Stimulated activated naive CD8-positive, alpha-beta T cell treated with anti-CD3 and anti-CD28 coated beads, Interleukin-15, Interleukin-2, amounts not matched to agents 100 ng/mL and 50 ng/mL, for 24 hours (primary cell): Measurements from ENCODE around the gene RANGRF.
A peak's percentile ranks its signal among the peaks of the same experiment; 100 is the strongest.

Source experiments
- H3K27ac Mint-ChIP-seq: one replicate; pipeline ENCODE4 v1.8.0; 2021; ENCODE audit warnings: mild to moderate bottlenecking, mixed read lengths
- H3K27me3 Mint-ChIP-seq: one replicate; pipeline ENCODE4 v1.8.0; 2021; ENCODE audit warnings: mixed read lengths
- H3K36me3 Mint-ChIP-seq: one replicate; pipeline ENCODE4 v1.8.0; 2021; ENCODE audit warnings: low read depth, mixed read lengths
- H3K4me1 Mint-ChIP-seq: one replicate; pipeline ENCODE4 v1.8.0; 2021; ENCODE audit warnings: low read depth, mixed read lengths
- H3K4me3 Mint-ChIP-seq: one replicate; pipeline ENCODE4 v1.8.0; 2021; ENCODE audit warnings: mild to moderate bottlenecking, mixed read lengths
- H3K9me3 Mint-ChIP-seq: one replicate; pipeline ENCODE4 v1.8.0; 2021; ENCODE audit warnings: mixed read lengths

Gene RANGRF

DNA sequence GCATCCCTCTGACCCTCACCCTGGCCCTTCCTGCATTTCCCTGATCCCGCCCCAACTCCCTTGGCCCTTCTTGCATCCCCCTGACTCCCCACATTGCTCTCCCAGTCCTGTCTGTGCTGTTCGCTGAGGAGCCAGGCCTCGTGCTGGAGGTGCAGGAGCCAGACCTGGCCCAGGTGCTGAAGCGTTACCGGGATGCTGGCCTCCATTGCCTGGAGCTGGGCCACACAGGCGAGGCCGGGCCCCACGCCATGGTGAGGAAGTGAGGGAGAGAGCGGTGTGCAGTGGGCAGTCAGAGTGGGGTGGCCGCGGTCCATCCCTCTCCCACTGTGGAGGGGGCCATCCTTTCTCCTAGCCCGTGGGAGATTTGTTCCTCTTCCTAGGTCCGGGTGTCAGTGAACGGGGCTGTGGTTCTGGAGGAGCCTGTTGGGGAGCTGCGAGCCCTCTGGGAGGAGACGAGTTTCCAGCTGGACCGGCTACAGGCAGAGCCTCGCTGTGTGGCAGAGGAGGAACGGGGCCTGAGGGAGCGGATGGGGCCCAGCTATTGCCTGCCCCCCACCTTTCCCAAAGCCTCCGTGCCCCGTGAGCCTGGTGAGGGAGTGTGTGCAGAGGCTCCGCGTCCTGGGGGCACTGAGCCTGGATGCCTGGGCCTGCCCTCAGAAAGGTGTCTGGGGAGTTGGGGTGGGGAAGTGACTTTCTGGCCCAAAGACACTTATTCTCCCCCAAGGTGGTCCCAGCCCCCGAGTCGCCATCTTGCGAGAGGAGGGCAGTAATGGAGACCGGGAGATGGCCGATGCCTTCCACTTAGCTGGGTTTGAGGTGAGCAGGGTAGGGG, 21.6 kb upstream of the RANGRF start:
- no peak overlapping the region for H3K27ac Mint-ChIP-seq
- no peak overlapping the region for H3K4me3 Mint-ChIP-seq
- H3K27me3 Mint-ChIP-seq = no peaks in the 10 kb centered on the region
- H3K36me3 Mint-ChIP-seq = peaks cover 67% of the 10 kb centered on the region
- no peaks in the 10 kb centered on the region for H3K4me1 Mint-ChIP-seq
- H3K9me3 Mint-ChIP-seq = no peaks in the 10 kb centered on the region

DNA sequence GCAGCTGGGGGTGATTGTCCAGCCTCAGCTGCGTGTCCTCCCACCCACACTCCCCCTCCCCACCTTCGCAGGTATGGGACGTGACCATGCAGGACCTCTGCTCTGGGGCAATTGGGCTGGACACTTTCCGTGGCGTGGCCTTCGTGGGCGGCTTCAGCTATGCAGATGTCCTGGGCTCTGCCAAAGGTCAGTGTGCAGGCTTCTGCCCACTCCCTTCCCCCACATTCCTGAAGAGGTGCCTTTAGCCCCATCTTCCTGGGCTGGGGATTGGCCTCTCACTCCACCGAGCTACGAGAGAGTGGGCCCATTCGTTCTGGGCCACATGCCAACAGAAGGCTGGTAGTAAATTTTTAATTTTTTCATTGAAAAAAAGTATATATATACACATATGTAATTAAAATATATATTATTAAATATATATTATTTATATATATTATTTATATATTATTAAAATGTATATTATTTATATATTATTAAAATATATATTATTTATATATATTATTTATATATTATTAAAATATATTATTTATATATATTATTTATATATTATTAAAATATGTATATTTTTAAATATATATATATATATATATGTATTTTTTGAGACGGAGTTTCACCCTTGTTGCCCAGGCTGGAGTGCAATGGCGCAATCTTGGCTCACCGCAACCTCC, 20.9 kb upstream of the RANGRF start:
- peaks cover 61% of the 10 kb centered on the region for H3K36me3 Mint-ChIP-seq
- no peak overlapping the region for H3K27ac Mint-ChIP-seq
- no peaks in the 10 kb centered on the region for H3K9me3 Mint-ChIP-seq
- no peaks in the 10 kb centered on the region for H3K27me3 Mint-ChIP-seq
- H3K4me1 Mint-ChIP-seq = no peaks in the 10 kb centered on the region
- no peak overlapping the region for H3K4me3 Mint-ChIP-seq

DNA sequence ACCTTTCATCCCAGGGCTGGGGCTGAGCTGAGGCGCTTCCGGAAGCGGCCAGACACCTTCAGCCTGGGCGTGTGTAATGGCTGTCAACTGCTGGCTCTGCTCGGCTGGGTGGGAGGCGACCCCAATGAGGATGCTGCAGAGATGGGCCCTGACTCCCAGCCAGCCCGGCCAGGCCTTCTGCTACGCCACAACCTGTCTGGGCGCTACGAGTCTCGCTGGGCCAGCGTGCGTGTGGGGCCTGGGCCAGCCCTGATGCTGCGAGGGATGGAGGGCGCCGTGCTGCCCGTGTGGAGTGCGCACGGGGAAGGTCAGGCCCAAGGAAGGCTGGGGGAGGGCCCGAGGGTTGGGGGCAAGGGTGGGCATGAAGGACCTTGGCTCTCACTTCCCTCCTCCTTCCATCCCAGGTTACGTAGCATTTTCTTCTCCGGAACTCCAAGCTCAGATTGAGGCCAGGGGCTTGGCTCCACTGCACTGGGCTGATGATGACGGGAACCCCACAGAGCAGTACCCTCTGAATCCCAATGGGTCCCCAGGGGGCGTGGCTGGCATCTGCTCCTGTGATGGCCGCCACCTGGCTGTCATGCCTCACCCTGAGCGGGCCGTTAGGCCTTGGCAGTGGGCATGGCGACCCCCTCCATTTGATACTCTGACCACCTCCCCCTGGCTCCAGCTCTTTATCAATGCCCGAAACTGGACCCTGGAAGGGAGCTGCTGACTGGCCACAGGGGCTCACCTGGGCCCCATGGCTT, 19.7 kb upstream of the RANGRF start:
- Mint-ChIP-seq H3K9me3 (no peaks in the 10 kb centered on the region), H3K27me3 (no peaks in the 10 kb centered on the region), H3K4me3 (no peak overlapping the region), H3K27ac (no peak overlapping the region), H3K36me3 (peaks cover 54% of the 10 kb centered on the region), H3K4me1 (no peaks in the 10 kb centered on the region)

DNA sequence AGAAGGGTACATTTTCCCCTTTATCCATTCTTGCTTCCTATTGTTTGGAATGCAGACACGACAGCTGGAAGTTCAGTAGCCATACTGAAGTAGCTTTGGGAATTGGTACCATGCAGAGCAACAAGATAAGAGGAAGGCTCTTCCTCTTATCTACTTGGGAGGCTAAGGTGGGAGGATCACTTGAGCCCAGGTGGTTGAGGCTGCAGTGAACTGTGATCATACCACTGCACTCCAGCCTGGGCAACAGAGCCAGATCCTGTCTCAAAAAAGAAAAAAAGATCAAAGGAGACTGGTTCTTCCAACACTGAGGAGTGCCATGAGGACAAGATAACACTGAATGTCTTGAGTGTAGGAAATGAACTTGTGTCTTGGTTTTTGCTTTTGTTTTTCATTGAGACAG, 16.0 kb upstream of the RANGRF start:
- no peak overlapping the region for H3K4me3 Mint-ChIP-seq
- H3K27ac Mint-ChIP-seq = no peak overlapping the region
- no peaks in the 10 kb centered on the region for H3K9me3 Mint-ChIP-seq
- H3K36me3 Mint-ChIP-seq = peaks cover 30% of the 10 kb centered on the region
- H3K27me3 Mint-ChIP-seq = no peaks in the 10 kb centered on the region
- H3K4me1 Mint-ChIP-seq = no peaks in the 10 kb centered on the region

DNA sequence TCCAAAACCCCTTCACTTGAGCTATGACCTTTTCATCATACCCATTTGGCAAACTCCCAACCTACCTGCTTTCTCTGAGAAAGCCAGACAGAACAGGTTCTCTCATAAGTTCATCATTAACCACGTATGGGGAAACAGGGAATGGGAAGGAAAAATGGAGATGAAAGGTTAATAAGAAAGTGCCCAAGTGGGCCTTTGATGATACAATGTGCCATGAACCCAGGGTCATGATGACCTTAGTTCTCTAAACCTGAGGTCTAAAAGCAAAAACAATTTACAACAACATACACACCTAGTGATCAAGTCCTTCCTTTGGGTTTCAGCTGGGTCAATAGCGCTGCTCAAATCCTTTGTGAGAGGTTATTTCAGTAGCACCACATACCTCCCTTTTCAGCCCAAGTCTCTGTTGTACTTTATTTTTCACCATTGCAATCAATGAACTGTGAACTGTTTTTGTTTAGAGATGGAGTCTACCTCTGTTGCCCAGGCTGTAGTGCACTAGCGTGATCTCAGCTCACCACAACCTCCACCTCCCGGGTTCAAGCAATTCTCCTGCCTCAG, 14.5 kb upstream of the RANGRF start:
- no peaks in the 10 kb centered on the region for H3K27me3 Mint-ChIP-seq
- H3K36me3 Mint-ChIP-seq = peaks cover 29% of the 10 kb centered on the region
- H3K9me3 Mint-ChIP-seq = no peaks in the 10 kb centered on the region
- no peak overlapping the region for H3K4me3 Mint-ChIP-seq
- H3K27ac Mint-ChIP-seq = no peak overlapping the region
- H3K4me1 Mint-ChIP-seq = no peaks in the 10 kb centered on the region

DNA sequence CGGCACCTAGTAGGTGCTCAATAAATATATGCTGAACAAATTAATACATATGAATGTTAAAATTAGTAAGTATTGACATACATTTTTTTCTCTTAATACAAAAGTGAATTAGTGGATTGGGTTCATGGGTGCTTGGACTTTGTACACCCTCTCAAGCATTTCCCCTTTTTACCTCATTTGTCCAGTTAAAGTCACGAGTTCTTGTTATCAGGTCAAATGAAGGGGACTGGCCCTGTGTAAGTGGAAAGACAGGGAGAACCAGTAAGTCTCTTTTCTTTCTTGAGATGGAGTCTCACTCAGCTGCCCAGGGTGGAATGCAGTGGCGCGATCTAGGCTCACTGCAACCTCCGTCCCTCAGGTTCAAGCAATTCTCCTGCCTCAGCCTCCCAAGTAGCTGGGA, 13.7 kb upstream of the RANGRF start:
- no peak overlapping the region for H3K27ac Mint-ChIP-seq
- H3K36me3 Mint-ChIP-seq = peaks cover 22% of the 10 kb centered on the region
- H3K4me3 Mint-ChIP-seq = no peak overlapping the region

DNA sequence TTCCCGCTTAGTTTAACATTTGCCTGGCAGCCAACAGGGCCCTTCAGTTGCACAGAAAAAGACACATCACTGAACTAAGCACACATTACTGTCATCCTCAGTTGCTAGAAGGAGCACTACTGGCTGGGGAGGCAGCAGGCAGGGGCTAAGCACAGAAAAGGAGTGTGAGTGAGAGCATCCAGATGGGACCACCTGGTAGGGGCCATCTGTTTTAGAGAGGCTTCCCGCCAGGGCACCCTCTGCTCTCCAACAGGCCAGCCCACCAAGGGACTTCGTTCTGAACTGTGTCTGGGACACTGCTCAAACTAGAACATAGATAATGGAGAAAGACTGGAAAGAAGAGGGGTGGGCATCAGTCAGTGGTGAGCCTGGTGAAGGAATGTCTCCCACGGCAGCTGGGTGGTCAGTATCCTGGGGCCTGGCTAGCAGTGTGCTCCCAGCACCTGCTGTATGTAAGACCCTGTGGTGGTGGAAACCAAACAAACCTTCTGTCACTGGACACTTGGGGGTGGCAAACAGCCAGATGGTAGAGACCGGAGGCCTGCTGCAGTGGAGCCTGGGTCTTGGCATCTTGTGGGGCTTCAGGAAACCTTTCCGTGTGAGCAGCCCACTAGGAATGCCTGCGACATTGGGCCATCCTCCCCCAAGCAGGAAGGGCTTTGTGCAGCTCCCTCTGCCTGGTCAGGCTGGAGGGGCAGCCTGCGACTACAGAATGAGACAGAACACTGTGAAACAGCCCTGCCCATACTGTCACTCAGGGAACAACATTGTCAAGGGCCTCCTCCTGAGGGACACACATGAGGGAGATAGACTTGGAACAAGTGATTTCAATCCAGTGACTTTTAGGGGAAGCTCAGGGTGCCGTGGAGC, 12.8 kb upstream of the RANGRF start:
- Mint-ChIP-seq H3K4me3 (no peak overlapping the region), H3K4me1 (no peaks in the 10 kb centered on the region), H3K9me3 (no peaks in the 10 kb centered on the region), H3K27me3 (no peaks in the 10 kb centered on the region), H3K36me3 (peaks cover 14% of the 10 kb centered on the region), H3K27ac (no peak overlapping the region)

More for the DNA sequence above, 13.7 kb upstream of the RANGRF start:
- no peaks in the 10 kb centered on the region for H3K4me1 Mint-ChIP-seq
- H3K27me3 Mint-ChIP-seq = no peaks in the 10 kb centered on the region
- no peaks in the 10 kb centered on the region for H3K9me3 Mint-ChIP-seq

DNA sequence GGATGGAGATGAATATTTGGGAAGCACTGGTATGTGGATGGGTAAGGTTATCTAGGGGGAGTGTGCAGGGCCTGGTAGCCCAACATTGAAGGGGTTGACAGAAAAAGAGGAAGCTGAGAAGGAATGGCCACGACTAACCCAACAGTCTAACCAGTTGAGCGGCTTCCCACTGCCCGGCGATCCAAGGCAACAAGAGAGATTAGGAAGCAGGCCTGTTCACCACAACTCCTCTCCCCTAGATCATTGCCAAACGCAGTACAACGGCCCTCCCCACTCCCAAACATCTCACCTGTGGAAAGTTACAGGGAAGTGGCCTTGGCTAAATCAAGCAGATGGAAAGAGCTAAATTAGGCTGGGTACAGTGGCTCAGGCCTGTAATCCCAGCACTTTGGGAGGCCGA, 11.2 kb upstream of the RANGRF start:
- H3K27me3 Mint-ChIP-seq = no peaks in the 10 kb centered on the region
- H3K4me3 Mint-ChIP-seq = no peak overlapping the region
- H3K4me1 Mint-ChIP-seq = peaks cover 5% of the 10 kb centered on the region
- peaks cover 5% of the 10 kb centered on the region for H3K36me3 Mint-ChIP-seq
- no peak overlapping the region for H3K27ac Mint-ChIP-seq
- no peaks in the 10 kb centered on the region for H3K9me3 Mint-ChIP-seq

DNA sequence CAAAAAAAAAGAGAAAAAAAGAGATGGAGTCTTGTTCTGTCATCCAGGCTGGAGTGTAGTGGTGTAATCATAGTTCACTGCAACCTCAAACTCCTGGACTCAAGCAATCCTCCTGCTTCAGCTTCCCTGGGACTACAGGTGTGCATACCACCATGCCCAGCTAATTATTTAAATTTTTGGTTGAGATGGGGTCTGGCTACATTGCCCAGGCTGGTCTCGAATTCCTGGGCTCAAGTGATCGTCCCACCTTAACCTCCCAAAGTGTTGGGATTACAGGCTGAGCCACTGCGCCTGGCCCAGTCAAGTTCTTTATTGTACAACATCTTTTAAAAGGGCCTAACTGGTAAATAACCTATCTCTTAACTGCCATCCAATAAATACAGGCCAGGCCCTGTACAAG, 6.1 kb upstream of the RANGRF start:
- no peak overlapping the region for H3K4me3 Mint-ChIP-seq
- H3K27ac Mint-ChIP-seq = no peak overlapping the region
- no peaks in the 10 kb centered on the region for H3K36me3 Mint-ChIP-seq
- H3K4me1 Mint-ChIP-seq = peaks cover 6% of the 10 kb centered on the region
- H3K27me3 Mint-ChIP-seq = no peaks in the 10 kb centered on the region
- no peaks in the 10 kb centered on the region for H3K9me3 Mint-ChIP-seq

DNA sequence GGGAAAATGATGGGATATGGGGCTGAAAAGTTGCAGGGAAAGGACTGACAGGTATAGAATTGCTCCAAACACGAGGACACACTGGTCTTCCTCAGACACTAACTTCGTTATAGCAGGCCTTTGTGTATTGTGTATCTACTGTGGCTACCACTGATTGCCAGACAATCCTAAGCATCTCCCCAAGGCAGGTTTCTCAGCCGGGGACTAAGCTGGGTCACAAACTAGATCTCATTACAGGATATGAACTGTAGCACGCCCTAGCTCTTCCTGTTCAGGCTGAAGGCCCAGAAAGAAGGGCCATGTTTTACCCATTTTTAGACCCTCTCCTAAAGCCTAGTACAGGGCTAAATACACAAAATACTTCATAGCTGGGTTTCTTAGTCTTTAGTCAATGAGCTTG, 5.1 kb upstream of the RANGRF start:
- Mint-ChIP-seq H3K27me3 (no peaks in the 10 kb centered on the region), H3K36me3 (no peaks in the 10 kb centered on the region), H3K9me3 (no peaks in the 10 kb centered on the region), H3K27ac (no peak overlapping the region), H3K4me3 (no peak overlapping the region), H3K4me1 (peaks cover 15% of the 10 kb centered on the region)

DNA sequence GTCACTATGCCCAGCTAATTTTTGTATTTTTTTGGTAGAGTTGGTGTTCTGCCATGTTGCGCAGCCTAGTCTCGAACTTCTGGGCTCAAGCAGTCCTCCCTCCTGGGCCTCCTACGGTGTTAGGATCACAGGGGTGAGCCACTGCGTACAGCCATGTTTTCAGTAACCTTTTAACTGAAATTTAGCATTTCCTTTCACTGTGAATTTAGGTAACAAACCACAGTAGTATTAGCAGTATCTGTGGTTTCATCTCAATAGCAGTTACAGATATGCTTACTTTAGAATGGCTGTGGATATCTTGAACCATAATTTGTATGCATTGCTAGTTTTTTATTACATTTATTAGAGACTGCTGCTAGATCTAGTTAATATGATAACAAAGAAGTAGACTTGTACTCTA, 4.3 kb upstream of the RANGRF start:
- peaks cover 17% of the 10 kb centered on the region for H3K4me1 Mint-ChIP-seq
- no peaks in the 10 kb centered on the region for H3K9me3 Mint-ChIP-seq
- no peaks in the 10 kb centered on the region for H3K27me3 Mint-ChIP-seq
- no peak overlapping the region for H3K27ac Mint-ChIP-seq
- H3K4me3 Mint-ChIP-seq = no peak overlapping the region
- H3K36me3 Mint-ChIP-seq = no peaks in the 10 kb centered on the region

DNA sequence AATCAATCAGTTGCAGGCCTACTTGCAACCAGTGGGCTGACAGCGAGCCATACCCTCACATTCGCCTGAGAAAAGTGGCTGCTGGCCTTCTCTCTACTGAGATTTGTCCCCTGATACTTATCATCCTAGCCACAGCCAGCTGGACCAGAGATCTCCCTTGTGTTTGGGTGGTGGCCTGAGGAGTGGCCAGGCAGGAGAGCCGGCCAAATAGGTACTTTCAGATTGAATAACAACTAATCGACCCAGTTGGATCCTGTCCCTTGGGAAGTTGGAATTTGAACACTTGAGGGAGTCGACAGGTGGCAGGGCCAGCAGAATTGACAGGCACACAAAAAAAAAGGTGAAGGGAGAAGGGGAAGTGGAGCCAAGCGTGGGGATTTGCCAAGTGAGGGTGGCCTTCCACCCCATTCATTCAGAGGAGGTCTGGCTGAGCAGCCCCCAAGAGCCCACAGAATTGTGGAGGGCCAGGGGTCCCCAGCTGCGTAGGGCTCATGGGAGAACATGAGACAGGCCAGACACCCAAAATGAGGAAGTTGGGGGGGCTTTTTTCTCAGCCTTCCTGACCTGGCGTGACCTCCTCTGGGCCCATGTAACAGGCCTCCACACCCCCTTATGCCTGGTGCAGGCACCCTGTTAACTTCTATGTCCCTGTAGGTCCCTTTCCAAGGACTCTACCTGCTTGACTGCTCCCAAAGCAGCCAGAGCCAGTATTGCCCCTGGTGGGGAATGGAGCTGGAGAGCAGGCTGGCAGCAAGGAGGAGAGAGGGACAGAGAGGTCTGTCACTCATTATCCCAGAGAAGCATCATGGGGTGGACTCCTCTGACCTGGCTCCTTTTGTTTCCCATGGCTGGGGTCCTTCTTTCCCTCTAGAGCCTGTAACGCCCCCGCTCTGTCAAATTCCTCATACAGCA, 2.9 kb upstream of the RANGRF start:
- no peaks in the 10 kb centered on the region for H3K9me3 Mint-ChIP-seq
- no peaks in the 10 kb centered on the region for H3K27me3 Mint-ChIP-seq
- no peak overlapping the region for H3K4me3 Mint-ChIP-seq
- no peaks in the 10 kb centered on the region for H3K36me3 Mint-ChIP-seq
- H3K27ac Mint-ChIP-seq = no peak overlapping the region
- H3K4me1 Mint-ChIP-seq = peaks cover 29% of the 10 kb centered on the region

DNA sequence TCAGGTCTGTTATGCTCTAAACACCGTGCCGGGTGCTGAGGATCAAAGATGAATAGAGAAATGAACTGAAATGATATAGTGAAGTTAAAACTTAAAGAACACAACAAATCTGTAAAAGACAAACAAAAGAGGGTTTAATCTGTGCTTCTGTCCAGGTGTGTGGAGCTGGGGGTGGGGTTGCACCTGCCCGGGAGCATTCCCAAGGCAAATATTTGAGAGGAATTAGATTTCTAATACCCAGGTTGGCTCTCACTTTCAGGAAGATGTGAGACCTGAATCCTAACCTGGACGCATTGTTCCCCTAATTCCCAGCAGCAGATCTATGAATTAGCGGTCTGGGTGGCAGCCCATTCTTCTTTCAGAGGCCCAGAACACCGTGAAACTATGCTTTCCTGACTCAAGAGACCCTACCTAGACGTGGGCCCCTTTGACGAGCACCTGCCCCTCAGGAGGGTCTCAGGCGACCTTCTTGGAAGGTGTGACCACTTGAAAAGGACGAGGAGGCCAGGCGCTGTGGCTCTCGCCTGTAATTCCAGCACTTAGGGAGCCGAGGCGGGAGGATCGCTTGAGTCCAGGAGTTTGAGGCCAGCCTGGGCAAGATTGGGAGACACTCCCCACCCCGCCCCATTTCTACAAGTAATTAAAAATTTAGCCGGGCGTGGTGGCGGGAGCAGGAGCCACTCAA, 677 bp upstream of the RANGRF start:
- Mint-ChIP-seq H3K4me1 (peaks cover 25% of the 10 kb centered on the region), H3K4me3 (peak overlapping the region; percentile 94), H3K27me3 (no peaks in the 10 kb centered on the region), H3K36me3 (no peaks in the 10 kb centered on the region), H3K27ac (peak overlapping the region; percentile 93), H3K9me3 (no peaks in the 10 kb centered on the region)
